TTC549 (cell line): Measurements from ENCODE around the gene CBLL2.
A peak's percentile ranks its signal among the peaks of the same experiment; 100 is the strongest.
"Not testable (repeated sequence)": the region's sequence is repeated elsewhere in the genome, so short reads cannot be mapped to it uniquely, and the experiment has no call there.

Source experiments
- FAIRE-seq: peaks from 2 replicates; lab custom pipeline; 2012; peaks lifted over from hg19 to GRCh38; lab: Jason Lieb, UNC

CBLL2 gene

DNA sequence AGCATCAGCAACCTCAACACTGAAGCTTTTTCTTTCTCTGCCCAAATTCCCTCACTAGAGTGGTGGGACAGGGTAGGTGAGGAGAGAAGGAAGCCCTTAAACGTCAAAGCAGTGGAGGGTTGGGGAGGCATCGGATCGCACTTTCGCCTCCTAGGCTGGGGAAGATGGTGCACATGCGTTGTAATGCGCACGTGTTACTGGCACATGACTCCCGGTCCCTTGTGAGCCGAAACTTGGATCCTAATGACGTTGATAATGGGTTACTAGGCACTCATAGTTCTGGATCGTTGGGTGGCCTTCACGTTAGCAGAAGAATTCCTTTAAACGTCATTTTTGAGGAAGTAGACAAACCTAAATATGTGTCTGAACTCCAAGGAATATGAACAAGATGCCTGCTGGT, at the start of gene CBLL2:
TSS of gene CBLL2 (plus strand) at position 301 of the 400 bp plus-strand sequence. CDS start at position 380, 79 bp downstream.
- no peak for FAIRE-seq

DNA sequence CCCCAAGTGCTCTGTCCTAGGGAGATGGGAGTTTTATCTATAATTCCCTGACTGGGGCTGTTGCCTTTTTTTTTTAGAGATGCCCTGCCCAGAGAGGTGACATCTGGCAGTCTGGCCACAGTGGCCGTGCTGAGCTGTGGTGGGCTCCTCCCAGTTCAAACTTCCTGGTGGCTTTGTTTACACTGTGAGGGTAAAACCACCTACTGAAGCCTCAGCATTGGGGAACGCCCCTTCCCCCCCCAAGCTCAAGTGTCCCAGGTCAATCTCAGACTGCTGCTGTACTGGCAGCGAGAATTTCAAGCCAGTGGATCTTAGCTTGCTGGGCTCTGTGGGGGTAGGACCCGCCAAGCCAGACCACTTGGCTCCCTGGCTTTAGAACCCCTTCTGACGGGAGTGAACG, 38.3 kb upstream of the CBLL2 start:
- FAIRE-seq, result no peak

GRCh38 chrX:22237479-22237878, 35.2 kb upstream of the CBLL2 start:
- FAIRE-seq, result no peak

DNA sequence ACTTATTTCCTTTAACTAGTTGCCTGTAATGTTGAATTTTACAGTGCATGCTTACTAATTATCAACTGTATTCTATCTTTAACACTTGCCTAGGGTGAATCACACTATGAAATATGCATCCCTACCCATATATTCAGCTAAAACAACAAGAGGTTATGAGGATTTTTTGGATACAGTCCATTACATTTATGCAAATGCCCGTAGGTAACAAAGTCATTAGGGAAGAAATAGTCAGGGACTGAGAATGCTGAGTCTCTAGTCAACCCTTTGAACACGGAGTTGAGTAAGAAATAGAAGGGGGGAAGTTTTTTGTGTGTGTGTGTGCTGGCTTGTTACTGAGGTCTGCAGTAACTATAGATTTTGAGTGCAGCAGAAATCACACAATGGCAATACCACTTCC, 26.1 kb upstream of the CBLL2 start:
- no peak for FAIRE-seq

DNA sequence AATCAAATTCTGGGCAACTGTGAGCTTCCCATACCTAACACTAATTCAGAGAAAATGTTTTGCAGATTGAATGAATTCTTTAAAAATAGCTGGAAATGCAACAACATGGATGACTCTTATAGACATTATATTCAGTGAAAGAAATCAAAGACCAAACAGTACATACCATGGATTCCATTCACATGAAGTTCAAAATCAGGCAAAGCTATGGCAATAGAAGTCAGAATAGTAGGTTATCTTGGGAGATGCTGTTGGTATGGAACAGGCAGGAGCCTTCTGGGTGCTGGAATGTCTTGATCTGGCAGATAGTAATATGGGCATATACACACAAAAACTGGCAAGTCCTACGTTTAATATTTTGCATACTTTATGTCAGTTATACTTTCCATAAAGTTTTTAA, 25.5 kb upstream of the CBLL2 start:
- FAIRE-seq, result no peak

DNA sequence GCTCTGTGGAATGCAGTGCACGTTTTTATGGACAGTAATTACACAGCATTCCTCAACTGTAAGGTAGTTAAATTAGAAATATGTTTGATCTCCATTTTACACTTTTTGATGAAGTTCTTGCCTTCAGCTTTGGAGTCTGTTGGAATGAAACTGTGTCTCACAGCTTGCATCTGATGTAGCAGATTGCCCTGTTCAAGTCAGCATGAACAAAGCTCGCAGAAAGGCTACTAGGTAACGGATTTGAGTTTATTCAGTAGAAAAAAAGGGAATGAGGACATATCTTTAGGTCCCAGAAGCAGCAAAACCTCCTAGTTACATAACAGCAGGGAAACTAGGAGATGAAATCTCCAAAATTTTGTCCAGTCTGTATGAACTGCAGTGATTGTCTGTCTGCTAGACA, 24.3 kb upstream of the CBLL2 start:
- FAIRE-seq, result no peak

DNA sequence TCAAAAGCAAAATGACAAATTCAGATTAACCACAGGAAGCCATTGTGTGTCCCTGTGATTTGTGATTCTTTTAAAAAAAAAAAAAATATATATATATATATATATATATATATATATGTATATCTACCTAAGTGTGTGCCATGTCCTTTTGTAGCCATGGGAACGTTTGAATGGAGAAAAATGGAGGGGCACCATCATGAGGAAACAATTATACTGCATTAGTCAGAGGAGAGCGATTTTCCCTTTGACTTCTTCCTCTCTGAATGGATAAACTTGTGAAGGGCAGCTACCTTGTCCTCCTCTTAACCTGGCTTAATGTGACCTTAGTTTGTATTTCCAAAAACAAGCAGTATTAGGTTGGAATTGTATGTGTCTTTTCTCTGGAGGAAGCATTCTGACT, 23.3 kb upstream of the CBLL2 start:
- no peak for FAIRE-seq

DNA sequence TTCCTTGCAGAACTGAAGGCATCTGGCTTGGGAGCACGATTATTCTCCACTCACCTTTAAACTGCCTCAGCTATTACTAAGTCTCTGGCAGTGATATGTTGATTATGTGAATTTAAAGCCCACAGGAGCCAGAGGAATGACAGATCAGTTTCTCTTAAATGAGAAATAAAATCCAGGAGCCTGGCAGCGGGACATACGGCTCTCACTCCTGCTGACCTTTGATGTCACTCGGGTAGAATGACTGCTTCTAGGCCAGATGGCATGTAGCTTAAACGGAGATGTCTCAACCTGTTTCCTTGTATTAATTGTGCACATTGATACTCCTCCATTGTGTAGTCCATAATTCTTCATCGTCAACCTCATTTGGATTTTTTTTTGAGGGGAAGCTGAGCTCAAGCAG, 4.0 kb upstream of the CBLL2 start:
- FAIRE-seq, result no peak

DNA sequence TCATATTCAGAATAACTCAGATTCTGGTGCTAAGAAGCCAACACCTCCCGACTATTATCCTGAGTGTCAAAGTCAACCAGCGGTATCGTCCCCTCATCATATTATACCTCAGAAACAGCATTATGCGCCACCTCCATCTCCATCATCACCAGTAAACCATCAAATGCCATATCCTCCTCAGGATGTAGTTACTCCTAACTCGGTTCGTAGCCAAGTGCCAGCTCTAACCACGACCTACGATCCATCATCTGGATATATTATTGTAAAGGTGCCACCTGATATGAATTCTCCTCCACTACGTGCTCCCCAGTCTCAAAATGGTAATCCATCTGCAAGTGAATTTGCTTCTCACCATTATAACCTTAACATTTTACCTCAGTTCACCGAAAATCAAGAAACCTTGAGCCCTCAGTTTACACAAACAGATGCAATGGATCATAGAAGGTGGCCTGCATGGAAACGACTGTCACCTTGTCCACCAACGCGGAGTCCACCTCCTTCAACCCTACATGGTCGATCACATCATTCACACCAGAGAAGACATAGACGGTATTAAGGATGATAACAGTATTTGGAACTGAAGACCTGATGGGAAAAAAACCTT, 1.1 kb downstream of the CBLL2 start:
- no peak for FAIRE-seq

DNA sequence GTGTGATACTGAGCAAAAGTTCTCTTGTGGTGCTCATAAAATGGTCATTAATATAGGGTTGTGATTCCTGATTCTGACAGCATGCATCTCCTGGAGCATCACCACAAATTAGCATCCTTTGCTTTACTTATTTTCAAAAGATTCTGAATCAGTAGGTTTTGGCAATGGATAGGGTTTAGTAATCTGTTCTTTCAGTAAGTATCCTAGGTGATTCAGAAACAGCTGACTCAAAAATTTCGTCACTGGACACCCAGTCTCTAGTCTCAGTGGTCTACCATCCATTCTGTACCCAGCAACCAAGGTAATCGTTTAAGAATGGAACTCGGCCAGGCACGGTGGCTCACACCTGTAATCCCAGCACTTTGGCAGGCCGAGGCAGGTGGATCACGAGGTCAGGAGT, 4.1 kb downstream of the CBLL2 start:
- no peak for FAIRE-seq

- FAIRE-seq, result no peak
Measured at GRCh38 chrX:22278375-22278774, 5.7 kb downstream of the CBLL2 start.

DNA sequence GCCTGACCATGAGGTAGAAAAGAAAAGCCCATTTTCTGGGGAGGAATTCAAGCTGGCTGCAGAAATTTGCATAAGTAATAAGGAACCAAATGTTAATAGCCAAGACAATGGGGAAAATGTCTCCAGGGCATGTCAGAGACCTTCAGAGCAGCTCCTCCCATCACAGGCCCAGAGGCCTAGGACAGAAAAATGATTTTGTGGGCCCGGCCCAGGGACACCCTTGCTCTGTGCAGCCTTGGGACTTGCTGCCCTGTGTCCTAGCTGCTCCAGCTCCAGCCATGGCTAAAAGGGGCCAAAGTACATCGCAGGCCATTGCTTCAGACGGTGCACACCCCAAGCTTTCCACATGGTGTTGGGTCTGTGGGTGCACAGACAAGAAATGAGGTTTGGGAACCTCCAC, 16.5 kb downstream of the CBLL2 start:
- not testable (repeated sequence) for FAIRE-seq

DNA sequence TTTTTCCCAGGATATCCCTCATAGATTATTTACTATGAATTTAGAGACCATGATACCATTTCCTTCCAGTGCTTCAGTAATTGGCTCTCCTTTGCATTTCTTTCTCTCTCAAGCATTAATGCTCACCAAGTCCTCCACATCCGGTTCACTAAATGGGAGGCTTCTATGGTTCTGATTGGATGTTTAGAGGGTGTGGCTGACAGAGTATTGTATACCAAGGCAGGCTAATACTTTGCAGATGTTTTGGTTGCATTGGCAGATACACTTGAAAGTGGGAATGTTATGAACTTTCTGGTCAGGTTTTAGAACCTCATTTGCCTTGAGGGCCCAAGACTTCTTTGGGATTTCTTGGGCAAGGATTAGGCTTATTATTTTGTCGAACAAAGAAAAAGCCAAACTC, 24.2 kb downstream of the CBLL2 start:
- FAIRE-seq, result no peak

GRCh38 chrX:22300130-22300529, 27.4 kb downstream of the CBLL2 start:
- no peak for FAIRE-seq

GRCh38 chrX:22310779-22311178, 38.1 kb downstream of the CBLL2 start:
- no peak for FAIRE-seq

GRCh38 chrX:22313766-22314165, 41.1 kb downstream of the CBLL2 start:
- FAIRE-seq, result peak; percentile 79

- no peak for FAIRE-seq
Measured at GRCh38 chrX:22314211-22314610, 41.5 kb downstream of the CBLL2 start.

- FAIRE-seq, result no peak
Measured at GRCh38 chrX:22314692-22315091, 42.0 kb downstream of the CBLL2 start.

DNA sequence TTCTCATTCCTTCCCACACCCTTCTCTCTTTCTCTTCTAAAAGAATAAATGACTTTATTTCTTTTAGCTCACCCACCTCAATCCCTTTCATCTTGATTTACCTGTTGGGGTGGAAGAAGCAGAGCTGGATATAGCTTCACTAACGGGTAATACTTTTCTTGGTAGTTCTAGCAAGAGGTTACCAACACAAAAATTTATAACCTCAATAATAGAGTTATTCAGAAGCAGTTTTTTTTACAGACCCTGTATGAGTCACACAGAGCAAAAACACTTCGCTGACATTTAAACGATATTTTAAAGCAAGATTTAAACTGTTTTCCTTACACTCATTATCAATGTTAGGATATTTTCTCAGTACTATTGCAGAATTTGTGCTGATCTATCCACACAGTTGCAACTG, 42.4 kb downstream of the CBLL2 start:
- FAIRE-seq, result no peak

DNA sequence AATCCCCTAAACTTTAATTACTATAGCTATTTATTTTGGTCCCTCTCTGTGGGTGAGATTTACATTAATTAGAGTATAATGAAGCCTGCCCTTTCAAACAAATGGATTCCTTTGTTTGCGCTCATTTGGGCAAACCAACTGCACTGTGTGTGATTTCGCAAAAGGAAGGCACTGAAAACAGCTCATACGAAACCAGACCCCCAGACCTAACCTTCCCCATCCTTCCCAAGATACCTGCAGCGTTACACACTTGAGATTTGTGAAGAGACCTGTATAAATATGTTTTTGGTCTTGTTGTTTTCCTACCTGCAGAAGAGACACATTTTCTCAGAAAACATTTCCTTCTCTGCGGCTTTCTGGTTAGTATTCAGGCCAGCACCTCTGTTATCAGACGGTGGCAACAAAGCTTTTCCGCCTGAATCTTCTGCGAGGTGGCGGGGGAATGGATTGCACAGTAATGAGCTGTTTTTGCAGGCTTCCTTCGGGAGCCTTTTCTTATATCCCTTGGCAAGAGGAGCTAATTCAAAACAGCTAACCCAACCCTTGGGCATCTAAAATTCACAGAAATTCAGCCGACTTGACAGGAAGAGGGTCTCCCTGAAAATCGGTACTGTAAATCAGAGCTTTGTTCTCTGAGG, 47.6 kb downstream of the CBLL2 start:
- FAIRE-seq, result no peak

- no peak for FAIRE-seq
Measured at GRCh38 chrX:22323541-22323940, 50.8 kb downstream of the CBLL2 start.
